Ovary (tissue), 3 donors: Measurements from ENCODE around the gene MYH6.
"Not testable (repeated sequence)": the region's sequence is repeated elsewhere in the genome, so short reads cannot be mapped to it uniquely, and the experiment has no call there.

Source experiments
- CTCF ChIP-seq, 3 donors: fragments of 450-650 bp in 2 of 3; fragments of 200-600 bp in 1 of 3; IDR thresholded peaks; one replicate each; pipeline versions ENCODE4 v1.5.1 to v1.8.0; 2016 to 2022; ENCODE audit warnings: antibody characterized with exemption in 3 of 3, mild to moderate bottlenecking in 1 of 3
- EP300 ChIP-seq: sonication (generic); formaldehyde crosslinking; IDR thresholded peaks from one replicate; pipeline ENCODE4 v1.6.1; 2017; ENCODE audit warnings: antibody characterized with exemption
- donor health status: DM: no; HTN: no; CAD: no.

- TF ChIP-seq EP300; CTCF (IDR thresholded peaks at IDR 0.05): not testable (repeated sequence)
Measured at GRCh38 chr14:23419646-23420045, 11.6 kb upstream of the MYH6 start.
